HG03354 (cell line): ENCODE data around the gene STAM2.
"Not testable (repeated sequence)": the region's sequence is repeated elsewhere in the genome, so short reads cannot be mapped to it uniquely, and the experiment has no call there.

ENCODE experiments used
- ATAC-seq: cut with Tn5 transposase; IDR thresholded peaks from one replicate; pipeline ENCODE4 v1.9.1; 2021; ENCODE audit warnings: mild to moderate bottlenecking; ENCODE audit not compliant: unreplicated experiment, poor library complexity, severe bottlenecking

Gene STAM2

DNA sequence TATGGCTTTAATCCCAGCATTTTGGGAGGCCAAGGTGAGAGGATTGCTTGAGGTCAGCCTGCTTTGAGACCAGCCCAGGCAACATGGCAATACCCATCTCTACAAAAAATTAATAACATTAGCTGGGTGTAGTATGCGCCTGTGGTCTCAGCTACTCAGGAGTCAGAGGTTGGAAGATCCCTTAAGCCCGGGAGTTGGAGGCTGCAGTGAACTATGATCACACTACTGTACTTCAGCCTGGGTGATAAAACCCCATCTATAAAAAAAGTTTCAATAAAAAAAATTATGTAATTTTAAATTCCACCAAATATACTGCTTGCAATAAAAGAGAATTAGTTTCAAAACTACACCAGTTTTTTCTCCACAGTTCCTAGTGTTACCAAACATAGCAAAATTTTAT lies 53.4 kb downstream of the STAM2 start:
- ATAC-seq: no peak

DNA sequence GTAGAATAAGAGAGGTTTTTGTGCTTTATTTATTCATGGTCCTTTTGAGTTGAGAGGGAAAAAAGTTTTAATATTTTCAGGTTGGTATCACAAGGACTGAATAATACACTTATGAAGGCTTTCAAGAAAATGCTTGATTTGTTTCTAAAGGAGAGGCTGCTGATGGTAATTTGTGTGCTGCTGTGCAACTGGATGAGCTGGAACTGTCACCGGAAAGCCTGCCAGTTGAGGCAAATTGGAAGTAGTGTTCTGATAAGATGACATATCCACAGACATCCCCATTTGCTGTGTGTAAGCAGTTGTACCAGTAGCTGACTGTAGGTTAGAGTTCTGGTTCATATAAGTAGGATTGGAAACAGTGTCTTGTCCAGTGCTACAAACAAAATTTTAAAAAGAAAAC lies 55.1 kb downstream of the STAM2 start:
- ATAC-seq: no peak

DNA sequence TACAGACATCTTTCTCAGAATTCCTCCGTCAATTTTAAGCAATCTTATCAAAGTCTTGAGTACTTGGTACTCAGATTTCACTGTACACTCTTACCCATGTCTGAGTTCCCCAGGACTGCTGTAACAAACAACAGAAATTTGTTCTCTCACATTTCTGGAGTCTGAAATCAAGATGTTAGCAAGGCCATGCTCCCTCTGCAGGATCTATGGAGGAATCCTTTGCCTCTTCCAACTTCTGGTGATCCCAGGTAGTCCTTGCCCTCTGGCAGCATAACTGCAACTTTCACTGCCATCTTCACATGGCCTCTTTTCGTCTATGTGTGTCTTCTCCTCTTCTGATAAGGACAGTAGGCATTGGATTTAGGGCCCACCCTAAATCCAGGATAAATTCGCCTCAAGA lies 59.6 kb downstream of the STAM2 start:
- no peak for ATAC-seq

GRCh38 chr2:152114366-152114765 lies 61.2 kb downstream of the STAM2 start:
- no peak for ATAC-seq

DNA sequence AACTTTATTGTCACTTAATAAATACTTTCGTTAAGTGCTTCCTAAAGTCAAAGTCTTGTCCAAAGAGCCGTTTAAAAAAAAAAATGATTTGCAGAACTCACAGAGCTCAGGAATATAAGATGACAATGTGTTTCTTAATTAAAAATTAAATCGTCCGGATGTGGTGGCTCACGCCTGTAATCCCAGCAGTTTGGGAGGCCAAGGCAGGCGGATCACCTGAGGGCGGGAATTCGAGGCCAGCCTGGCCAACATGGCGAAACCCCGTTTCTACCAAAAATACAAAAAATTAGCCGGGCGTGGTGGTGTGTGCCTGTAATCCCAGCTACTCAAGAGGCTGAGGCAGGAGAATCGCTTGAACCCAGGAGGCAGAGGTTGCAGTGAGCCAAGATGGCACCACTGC lies 68.4 kb downstream of the STAM2 start:
- not testable (repeated sequence) for ATAC-seq

- ATAC-seq: no peak
Observed at GRCh38 chr2:152106464-152106863, 69.1 kb downstream of the STAM2 start.

DNA sequence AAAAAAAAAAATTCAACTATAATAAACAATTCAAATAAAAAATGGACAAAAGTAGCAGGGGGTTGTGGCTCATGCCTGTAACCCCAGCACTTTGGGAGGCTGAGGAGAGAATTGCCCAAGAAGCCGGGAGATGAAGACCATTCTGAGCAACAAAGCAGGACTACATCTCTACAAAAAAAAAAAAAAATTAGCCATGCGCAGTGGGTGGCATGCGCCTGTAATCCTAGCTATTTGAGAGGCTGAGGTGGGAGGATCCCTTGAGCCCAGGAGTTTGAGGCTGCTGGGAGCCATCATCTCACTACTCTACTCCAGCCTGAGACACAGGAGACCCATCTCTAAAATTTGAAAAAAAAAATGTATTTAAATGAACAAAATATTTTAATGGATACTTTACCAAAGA lies 72.3 kb downstream of the STAM2 start:
- no peak for ATAC-seq

DNA sequence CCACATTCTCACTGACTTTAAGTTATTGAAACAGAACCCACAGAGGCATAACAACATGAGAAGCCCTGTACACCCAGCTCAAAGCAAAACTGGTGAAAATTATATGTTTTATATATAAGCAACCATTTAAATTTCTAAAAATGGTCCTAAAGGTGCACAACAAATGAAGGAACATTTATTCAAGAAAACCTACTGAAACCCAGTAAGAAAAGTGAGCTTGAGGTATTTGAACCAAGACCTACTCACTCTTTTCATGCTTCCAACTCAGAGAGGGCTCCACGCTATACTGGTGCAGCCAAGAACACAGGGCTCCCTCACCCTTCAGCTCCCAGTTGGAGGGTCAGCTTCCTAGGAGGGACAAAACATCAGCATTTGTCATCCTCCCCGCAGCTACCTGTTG lies 74.6 kb downstream of the STAM2 start:
- no peak for ATAC-seq

DNA sequence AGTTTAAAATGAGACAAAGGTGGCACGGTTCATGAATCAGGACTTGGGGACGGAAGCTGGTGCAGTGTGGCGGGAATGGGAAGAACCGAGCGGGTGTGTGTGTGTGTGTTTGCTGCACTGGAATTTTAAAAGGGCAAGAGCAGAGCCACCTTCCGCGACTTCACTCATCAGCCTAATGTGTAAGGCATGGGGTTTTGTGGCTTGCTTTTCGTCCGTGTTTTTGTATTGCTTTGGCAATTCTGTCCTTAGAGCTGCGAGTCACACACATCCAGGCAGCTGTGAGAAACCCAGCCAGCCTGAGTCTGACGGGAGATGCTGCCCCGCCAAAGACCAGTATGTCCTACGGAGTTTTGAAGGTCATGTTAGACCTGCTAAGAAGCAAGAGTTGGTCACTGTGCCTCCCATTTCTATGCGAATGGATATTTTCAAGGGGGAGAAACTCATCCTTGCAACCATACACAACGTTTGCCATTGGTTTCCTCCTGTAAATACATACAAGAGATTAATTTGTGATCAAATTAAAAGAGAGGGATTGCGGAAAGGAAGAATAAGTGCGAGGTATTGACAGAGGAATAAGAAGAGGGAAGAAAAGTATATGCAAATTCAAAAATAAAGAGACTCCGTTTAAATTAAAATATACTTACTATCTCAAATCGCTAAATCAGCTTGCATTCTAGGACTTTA lies 76.1 kb downstream of the STAM2 start:
- ATAC-seq: no peak

DNA sequence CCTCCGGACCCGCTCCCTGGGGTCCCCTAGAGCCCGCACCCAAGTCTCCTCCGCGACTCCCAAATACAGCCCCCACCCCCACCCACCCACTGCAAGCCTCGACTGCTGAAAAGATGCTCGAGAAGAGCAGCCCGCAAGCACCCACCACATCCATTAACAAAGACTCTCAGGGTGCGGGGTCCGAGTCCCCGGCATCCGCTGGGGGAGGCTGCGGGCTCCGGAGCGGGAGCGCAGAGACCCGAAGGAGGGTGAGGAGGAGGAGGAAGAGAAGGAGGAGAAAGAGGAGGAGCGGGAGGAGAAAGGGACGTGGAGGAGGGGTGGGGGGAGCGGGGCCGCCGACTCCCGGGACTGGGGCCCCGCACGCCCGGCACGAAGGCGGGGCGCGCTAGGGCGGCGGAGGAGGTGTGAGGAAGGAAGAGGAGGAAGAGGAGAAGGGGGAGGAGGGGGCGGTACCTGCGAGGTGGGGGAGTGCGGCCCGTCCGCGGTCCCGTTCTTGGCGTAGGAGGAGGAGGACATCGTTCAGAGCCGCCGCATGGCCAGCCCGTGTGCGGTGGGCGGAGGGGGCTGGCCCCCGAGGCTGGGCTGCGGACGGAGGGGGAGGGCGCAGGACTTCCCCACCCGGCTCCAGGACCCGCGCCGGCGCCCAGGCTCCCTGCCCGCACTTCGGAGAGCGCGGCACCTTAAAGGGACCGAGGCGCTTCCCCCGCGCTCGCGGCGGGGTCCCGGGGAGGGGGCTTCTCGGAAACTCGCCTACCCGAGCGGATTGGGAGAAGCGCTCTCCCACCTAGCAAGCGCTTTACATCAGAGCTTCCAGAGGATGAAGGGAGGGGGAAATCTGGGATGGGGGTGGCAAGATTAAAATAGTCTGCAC lies 76.8 kb downstream of the STAM2 start, which contains the start of gene CACNB4:
CACNB4 (minus strand) TSS at position 549 of the 871 bp plus-strand sequence.
- ATAC-seq: peak; percentile 45

- peak; percentile 46 for ATAC-seq
Observed at GRCh38 chr2:152097801-152098495, 77.6 kb downstream of the STAM2 start.

DNA sequence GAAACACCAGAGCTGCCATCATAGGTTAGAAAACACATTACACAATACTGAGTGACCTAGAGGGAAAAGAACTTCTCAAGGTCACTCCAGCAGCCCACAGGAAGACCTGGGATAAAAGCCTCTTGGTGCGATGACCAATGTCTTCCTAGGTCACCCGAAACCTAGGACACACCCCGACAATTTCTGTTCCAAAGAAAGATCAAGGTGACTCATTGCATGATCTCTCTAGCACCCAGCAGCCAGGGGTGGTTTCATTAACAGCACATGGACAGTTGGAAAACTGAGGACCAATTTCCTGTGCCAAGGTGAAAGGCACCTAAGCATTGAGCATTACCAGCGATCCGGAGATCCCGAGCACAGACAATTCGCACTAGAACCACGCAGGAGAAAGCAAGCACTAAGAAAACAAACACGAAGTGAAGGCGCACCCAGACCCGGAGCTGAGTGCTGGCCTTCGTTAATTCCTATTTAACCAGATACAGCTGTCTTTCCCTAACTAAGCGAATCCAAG lies 78.2 kb downstream of the STAM2 start:
- ATAC-seq: peak; percentile 15

- no peak for ATAC-seq
Observed at GRCh38 chr2:152095146-152095545, 80.4 kb downstream of the STAM2 start.

GRCh38 chr2:152094014-152094413 lies 81.5 kb downstream of the STAM2 start:
- no peak for ATAC-seq

GRCh38 chr2:152093464-152093863 lies 82.1 kb downstream of the STAM2 start:
- ATAC-seq: no peak

- no peak for ATAC-seq
Observed at GRCh38 chr2:152092095-152092494, 83.5 kb downstream of the STAM2 start.

DNA sequence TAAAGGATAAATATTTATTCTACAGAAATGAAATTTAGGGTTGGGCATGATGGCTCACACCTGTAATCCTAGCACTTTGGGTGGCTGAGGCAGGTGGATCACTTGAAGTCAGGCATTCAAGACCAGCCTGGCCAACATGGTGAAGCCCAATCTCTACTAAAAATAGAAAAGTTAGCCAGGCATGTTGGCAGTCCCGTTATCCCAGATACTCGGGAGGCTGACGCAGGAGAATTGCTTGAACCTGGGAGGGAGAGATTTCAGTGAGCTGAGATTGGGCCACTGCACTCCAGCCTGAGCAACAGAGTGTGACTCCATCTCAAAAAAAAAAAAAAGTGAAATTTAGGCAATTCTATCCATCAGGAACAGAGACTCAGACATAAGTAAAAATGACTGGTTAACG lies 84.8 kb downstream of the STAM2 start:
- not testable (repeated sequence) for ATAC-seq

DNA sequence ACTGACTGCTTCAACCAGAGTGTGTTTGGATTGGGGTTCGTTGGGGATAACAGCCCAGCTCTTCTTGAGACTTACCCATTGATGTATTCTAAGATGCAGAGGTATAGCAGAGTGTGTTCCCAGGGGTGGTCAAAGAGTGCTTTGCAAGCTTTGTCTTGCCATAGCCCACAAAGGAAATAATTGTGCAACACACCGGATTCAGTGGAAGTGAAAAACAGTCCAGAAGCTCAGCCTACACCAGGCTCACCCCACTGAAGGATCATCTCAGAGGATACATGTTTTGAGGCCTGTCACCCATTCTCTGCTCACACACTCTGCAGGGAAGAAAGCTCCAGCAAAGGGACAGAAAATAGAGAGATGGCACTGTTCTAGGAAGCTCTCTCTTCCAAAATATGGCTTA lies 86.3 kb downstream of the STAM2 start:
- no peak for ATAC-seq

GRCh38 chr2:152088006-152088405 lies 87.6 kb downstream of the STAM2 start:
- no peak for ATAC-seq

- no peak for ATAC-seq
Observed at GRCh38 chr2:152086231-152086630, 89.3 kb downstream of the STAM2 start.
